Measurements from ENCODE around the gene TRIM62.

DNA sequence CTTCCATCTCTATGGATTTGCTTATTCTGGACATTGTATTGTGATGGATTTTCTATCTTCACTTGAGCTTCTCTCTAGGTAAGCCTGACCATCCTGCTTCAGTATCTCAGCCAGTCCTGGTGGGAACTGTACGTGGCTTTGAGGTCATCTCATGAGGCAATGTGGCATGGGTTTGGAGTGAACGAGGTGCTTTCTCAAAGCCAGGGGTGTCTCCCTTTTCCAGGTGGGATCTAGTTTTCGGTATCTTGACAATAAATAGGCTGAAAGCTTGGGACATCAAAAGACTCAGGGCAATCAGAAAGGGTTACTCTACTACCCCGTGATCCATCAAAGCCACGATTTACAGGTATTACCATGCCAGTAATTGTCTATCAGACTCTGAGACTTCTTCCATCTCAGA is 60.1 kb downstream of the TRIM62 start:
- TF ChIP-seq, protein P1, sequence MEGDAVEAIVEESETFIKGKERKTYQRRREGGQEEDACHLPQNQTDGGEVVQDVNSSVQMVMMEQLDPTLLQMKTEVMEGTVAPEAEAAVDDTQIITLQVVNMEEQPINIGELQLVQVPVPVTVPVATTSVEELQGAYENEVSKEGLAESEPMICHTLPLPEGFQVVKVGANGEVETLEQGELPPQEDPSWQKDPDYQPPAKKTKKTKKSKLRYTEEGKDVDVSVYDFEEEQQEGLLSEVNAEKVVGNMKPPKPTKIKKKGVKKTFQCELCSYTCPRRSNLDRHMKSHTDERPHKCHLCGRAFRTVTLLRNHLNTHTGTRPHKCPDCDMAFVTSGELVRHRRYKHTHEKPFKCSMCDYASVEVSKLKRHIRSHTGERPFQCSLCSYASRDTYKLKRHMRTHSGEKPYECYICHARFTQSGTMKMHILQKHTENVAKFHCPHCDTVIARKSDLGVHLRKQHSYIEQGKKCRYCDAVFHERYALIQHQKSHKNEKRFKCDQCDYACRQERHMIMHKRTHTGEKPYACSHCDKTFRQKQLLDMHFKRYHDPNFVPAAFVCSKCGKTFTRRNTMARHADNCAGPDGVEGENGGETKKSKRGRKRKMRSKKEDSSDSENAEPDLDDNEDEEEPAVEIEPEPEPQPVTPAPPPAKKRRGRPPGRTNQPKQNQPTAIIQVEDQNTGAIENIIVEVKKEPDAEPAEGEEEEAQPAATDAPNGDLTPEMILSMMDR (conservative IDR thresholded peaks at IDR 0.05; ENCODE audit: low read length) = no peak
- TF ChIP-seq EZH2phosphoT487 (IDR thresholded peaks at IDR 0.05; ENCODE audit: borderline replicate concordance) = no peak

Data from Loucy (cell line).